ENCODE results near the gene PRKCH.

DNA sequence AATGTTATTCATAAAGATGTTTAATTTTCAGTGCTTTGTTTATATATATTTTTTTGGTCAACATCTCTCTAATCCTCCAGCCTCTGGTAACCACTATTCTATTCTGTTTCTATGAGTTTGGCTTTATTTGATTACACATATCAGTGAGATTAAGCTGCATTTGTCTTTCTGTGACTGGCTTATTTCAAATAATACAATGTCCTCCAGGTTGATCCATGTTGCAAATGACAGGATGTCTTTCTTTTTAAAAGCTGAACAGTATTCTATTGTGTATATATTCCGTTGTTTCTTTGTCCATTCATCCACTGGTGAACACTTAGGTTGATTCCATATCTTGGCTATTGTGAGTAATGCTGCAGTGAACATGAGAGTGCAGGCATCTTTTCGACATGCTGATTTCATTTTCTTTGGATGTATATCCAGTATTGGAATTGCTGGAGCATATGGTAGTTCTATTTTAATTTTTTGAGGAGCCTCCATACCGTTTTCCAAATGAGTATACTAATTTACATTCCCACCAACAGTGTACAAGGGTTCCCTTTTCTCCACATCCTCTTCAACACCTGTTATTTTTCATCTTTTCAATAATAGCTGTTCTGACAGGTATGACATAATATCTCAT is 142.4 kb downstream of the PRKCH start:
- TF ChIP-seq POLR2A (IDR thresholded peaks at IDR 0.05) (no peak), CTCF (IDR thresholded peaks at IDR 0.05) (no peak)
